ENCODE results near the gene FAM20B.

FAM20B gene

DNA sequence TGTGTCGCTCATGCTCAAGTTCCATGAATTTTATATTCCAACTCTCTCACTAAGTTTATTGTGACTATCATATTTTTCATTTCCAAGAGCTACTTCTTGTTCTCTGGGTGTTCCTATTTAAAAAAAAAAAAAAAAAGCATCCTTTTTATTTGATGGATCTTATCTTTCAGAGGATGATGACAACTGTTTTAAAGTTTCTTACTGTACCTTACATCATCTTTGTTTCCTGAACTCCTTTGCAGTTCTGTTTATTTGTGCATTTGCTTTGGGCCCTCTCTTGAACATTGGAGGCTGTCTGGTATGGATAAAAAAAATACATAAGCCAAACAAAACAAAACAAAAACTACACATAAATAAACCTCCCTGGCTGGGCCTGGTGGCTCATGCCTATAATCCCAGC is 32.1 kb upstream of the FAM20B start:
- no peaks in the 10 kb centered on the region for H3K9me3 ChIP-seq (ENCODE audit: control insufficient read depth, insufficient read depth, low read length)
- no peaks in the 10 kb centered on the region for H3F3A ChIP-seq (ENCODE audit: control insufficient read depth, insufficient read depth)
- H3K4me3 ChIP-seq (ENCODE audit: low read length): no peak overlapping the region
- no peaks in the 10 kb centered on the region for H4K20me1 ChIP-seq (ENCODE audit: control insufficient read depth, insufficient read depth, low read depth, low read length)
- no peak overlapping the region for H3K4me2 ChIP-seq (ENCODE audit: low read length)
- H3K36me3 ChIP-seq (ENCODE audit: control insufficient read depth, low read length): no peaks in the 10 kb centered on the region
- no peaks in the 10 kb centered on the region for H3K9me2 ChIP-seq (replicated peaks; ENCODE audit: control insufficient read depth, low read length)
- no peaks in the 10 kb centered on the region for H3K4me1 ChIP-seq (ENCODE audit: control insufficient read depth, low read length)
- no peaks in the 10 kb centered on the region for H3K79me2 ChIP-seq (ENCODE audit: control insufficient read depth, low read length)
- H3K27me3 ChIP-seq (ENCODE audit: control insufficient read depth, low read length): no peaks in the 10 kb centered on the region
- no peak overlapping the region for H3K27ac ChIP-seq (ENCODE audit: low read depth, low read length)
- TF ChIP-seq, protein P1, sequence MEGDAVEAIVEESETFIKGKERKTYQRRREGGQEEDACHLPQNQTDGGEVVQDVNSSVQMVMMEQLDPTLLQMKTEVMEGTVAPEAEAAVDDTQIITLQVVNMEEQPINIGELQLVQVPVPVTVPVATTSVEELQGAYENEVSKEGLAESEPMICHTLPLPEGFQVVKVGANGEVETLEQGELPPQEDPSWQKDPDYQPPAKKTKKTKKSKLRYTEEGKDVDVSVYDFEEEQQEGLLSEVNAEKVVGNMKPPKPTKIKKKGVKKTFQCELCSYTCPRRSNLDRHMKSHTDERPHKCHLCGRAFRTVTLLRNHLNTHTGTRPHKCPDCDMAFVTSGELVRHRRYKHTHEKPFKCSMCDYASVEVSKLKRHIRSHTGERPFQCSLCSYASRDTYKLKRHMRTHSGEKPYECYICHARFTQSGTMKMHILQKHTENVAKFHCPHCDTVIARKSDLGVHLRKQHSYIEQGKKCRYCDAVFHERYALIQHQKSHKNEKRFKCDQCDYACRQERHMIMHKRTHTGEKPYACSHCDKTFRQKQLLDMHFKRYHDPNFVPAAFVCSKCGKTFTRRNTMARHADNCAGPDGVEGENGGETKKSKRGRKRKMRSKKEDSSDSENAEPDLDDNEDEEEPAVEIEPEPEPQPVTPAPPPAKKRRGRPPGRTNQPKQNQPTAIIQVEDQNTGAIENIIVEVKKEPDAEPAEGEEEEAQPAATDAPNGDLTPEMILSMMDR (IDR thresholded peaks at IDR 0.05; ENCODE audit: low read depth, low read length, poor library complexity, severe bottlenecking): no peak
- TF ChIP-seq EZH2phosphoT487 (IDR thresholded peaks at IDR 0.05; ENCODE audit: borderline replicate concordance, low read length): no peak

DNA sequence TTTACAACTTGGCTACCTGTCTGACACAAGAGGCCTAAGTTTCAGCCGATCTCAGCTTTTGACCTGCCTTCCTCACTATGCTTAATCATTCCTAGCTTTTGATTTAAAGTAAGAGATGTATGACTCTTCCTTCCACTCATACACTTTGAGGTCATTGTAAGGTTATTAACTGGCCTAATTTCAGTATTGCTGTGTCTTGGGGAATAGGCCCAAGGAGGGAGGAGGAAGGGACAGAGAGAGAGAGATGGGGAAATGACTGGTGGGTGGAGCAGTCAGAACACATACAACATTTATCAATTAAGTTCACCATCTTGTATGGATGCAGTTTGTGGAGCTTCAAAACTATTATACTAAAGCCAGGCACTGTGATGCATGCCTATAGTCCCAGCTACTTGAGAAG is 28.3 kb upstream of the FAM20B start:
- Histone ChIP-seq H3K27ac (ENCODE audit: low read depth, low read length) (no peak overlapping the region), H3K36me3 (ENCODE audit: control insufficient read depth, low read length) (no peaks in the 10 kb centered on the region), H3K4me3 (ENCODE audit: low read length) (no peak overlapping the region), H3K27me3 (ENCODE audit: control insufficient read depth, low read length) (no peaks in the 10 kb centered on the region), H3K79me2 (ENCODE audit: control insufficient read depth, low read length) (no peaks in the 10 kb centered on the region), H4K20me1 (ENCODE audit: control insufficient read depth, insufficient read depth, low read depth, low read length) (no peaks in the 10 kb centered on the region), H3K9me3 (ENCODE audit: control insufficient read depth, insufficient read depth, low read length) (no peaks in the 10 kb centered on the region), H3K9me2 (replicated peaks; ENCODE audit: control insufficient read depth, low read length) (no peaks in the 10 kb centered on the region), H3K4me2 (ENCODE audit: low read length) (no peak overlapping the region), H3K4me1 (ENCODE audit: control insufficient read depth, low read length) (peaks cover 3% of the 10 kb centered on the region), H3F3A (ENCODE audit: control insufficient read depth, insufficient read depth) (no peaks in the 10 kb centered on the region)
- TF ChIP-seq, protein P1 (IDR thresholded peaks at IDR 0.05; ENCODE audit: low read depth, low read length, poor library complexity, severe bottlenecking): no peak
- TF ChIP-seq EZH2phosphoT487 (IDR thresholded peaks at IDR 0.05; ENCODE audit: borderline replicate concordance, low read length): no peak

DNA sequence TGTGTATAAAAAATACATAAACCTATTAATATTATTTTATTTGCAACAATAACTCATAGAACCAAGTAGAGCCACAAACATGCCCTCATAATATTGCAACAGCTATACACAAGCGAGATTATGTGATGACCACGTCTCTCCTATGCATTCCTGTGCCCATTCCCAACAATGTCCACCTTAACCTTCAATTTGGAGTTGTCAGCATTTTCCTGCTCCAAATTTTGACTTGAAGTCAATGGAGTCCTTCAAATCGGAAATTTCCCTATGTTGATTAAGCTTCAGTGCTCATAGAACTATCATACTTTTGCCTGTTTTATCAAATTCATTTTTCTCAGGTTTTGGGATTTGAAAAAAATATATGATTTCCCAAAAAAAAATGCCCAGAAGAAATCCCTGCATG is 27.4 kb upstream of the FAM20B start:
- no peak overlapping the region for H3K4me2 ChIP-seq (ENCODE audit: low read length)
- H3F3A ChIP-seq (ENCODE audit: control insufficient read depth, insufficient read depth): no peaks in the 10 kb centered on the region
- H3K27me3 ChIP-seq (ENCODE audit: control insufficient read depth, low read length): no peaks in the 10 kb centered on the region
- no peaks in the 10 kb centered on the region for H3K9me3 ChIP-seq (ENCODE audit: control insufficient read depth, insufficient read depth, low read length)
- no peaks in the 10 kb centered on the region for H4K20me1 ChIP-seq (ENCODE audit: control insufficient read depth, insufficient read depth, low read depth, low read length)
- H3K79me2 ChIP-seq (ENCODE audit: control insufficient read depth, low read length): no peaks in the 10 kb centered on the region
- H3K4me1 ChIP-seq (ENCODE audit: control insufficient read depth, low read length): peaks cover 12% of the 10 kb centered on the region
- TF ChIP-seq, protein P1 (IDR thresholded peaks at IDR 0.05; ENCODE audit: low read depth, low read length, poor library complexity, severe bottlenecking): no peak
- TF ChIP-seq EZH2phosphoT487 (IDR thresholded peaks at IDR 0.05; ENCODE audit: borderline replicate concordance, low read length): no peak
- no peaks in the 10 kb centered on the region for H3K9me2 ChIP-seq (replicated peaks; ENCODE audit: control insufficient read depth, low read length)
- no peak overlapping the region for H3K4me3 ChIP-seq (ENCODE audit: low read length)
- no peaks in the 10 kb centered on the region for H3K36me3 ChIP-seq (ENCODE audit: control insufficient read depth, low read length)
- H3K27ac ChIP-seq (ENCODE audit: low read depth, low read length): no peak overlapping the region

DNA sequence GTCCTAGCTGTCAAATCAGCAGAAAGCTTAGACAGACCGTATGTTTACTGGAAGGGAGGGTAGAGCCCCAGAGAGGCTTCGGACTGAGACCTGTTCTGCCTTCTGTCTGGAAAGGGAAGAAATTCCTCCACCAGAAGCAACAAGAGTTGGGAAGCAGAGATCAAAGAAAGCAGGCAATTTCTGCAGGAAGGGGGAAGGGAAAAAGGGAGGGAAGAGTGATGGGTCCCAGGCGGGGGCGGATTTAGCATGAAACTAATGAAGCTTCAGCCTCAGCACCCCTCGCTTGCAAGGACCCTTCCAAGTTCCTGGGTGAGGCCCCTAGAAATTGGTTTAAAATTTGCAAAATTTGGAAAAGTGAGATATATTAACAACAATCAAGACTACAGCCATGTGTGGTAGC is 26.6 kb upstream of the FAM20B start:
- Histone ChIP-seq H3K9me3 (ENCODE audit: control insufficient read depth, insufficient read depth, low read length) (no peaks in the 10 kb centered on the region), H3K79me2 (ENCODE audit: control insufficient read depth, low read length) (no peaks in the 10 kb centered on the region), H3K4me3 (ENCODE audit: low read length) (no peak overlapping the region), H3K4me1 (ENCODE audit: control insufficient read depth, low read length) (peaks cover 20% of the 10 kb centered on the region), H4K20me1 (ENCODE audit: control insufficient read depth, insufficient read depth, low read depth, low read length) (no peaks in the 10 kb centered on the region), H3K27ac (ENCODE audit: low read depth, low read length) (no peak overlapping the region), H3K9me2 (replicated peaks; ENCODE audit: control insufficient read depth, low read length) (no peaks in the 10 kb centered on the region), H3K27me3 (ENCODE audit: control insufficient read depth, low read length) (no peaks in the 10 kb centered on the region), H3K36me3 (ENCODE audit: control insufficient read depth, low read length) (no peaks in the 10 kb centered on the region), H3K4me2 (ENCODE audit: low read length) (no peak overlapping the region), H3F3A (ENCODE audit: control insufficient read depth, insufficient read depth) (no peaks in the 10 kb centered on the region)
- TF ChIP-seq, protein P1 (IDR thresholded peaks at IDR 0.05; ENCODE audit: low read depth, low read length, poor library complexity, severe bottlenecking): no peak
- TF ChIP-seq EZH2phosphoT487 (IDR thresholded peaks at IDR 0.05; ENCODE audit: borderline replicate concordance, low read length): no peak

Measured in DOHH2 (cell line).